ENCODE measurements around the gene UBE2M. TPM values are rescaled to one million over a fixed set of nuclear protein-coding genes. Genes with fewer than 3 reads are reported as not detected.
A peak's percentile ranks its signal among the peaks of the same experiment; 100 is the strongest.

UBE2M gene
- total RNA-seq, 1 experiment from 2014 or later, result 133 TPM

DNA sequence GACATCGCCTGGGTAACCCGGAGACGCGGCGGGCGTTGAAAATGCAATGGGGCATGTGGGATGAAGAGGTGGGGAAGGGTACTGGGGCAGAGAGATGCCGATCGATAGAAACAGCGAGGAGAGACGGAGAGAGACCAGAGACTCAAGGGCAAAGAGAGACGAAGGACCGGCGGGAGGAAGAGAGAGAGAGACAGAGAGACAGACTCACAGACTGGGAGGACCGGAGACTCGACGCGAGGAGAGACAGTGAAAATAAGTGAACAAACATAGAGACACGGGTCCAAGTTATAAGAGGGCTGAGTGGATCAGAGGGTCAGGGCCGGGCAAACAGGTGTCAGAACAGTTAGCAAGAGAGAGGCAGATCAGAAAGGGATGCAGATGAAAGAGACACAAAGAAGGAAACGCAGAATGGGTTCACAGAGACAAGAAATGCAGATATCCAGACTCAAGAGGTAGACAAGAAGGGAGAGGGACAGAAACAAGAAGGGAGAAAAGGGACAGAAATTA is 15.3 kb upstream of the UBE2M start:
- Histone ChIP-seq H3K4me1 (no peaks in the 10 kb centered on the region), H3K36me3 (ENCODE audit: control insufficient read depth, insufficient read depth, low read length) (no peaks in the 10 kb centered on the region), H3K27me3 (replicated peaks; ENCODE audit: control insufficient read depth, insufficient read depth, low read length) (no peaks in the 10 kb centered on the region), H3K4me3 (ENCODE audit: low read depth, low read length) (peak overlapping the region; percentile 67), H3K9me3 (no peaks in the 10 kb centered on the region)
- Mint-ChIP-seq H3K27me3 (ENCODE audit: insufficient read depth, unreplicated experiment) (no peaks in the 10 kb centered on the region), H3K9me3 (ENCODE audit: unreplicated experiment) (no peaks in the 10 kb centered on the region), H3K27ac (ENCODE audit: unreplicated experiment) (peak overlapping the region; percentile 98), H3K4me3 (ENCODE audit: unreplicated experiment) (peak overlapping the region; percentile 87), H3K36me3 (ENCODE audit: insufficient read depth, unreplicated experiment) (peaks cover 30% of the 10 kb centered on the region), H3K4me1 (ENCODE audit: low read depth, unreplicated experiment) (peaks cover 17% of the 10 kb centered on the region)
- CTCF ChIA-PET, result no interaction called here
- DNase-seq, result no peak
- POLR2A ChIA-PET, result no interaction called here
- no TSS peak for BruUV-seq (replicated peaks)
- TF ChIP-seq CTCF (IDR thresholded peaks at IDR 0.05; ENCODE audit: insufficient read depth in 1 of 2, low read depth in 1 of 2, low read length in 1 of 2, severe bottlenecking in 1 of 2, unreplicated experiment in 1 of 2), result no peak
- intact Hi-C loops (cut with micrococcal nuclease; ENCODE audit: unreplicated experiment), result loop anchor here (1.0 kb wide), 2 partner anchors 14 to 74 kb away; no protein-coding TSS in a partner anchor

- Mint-ChIP-seq H3K4me3 (ENCODE audit: unreplicated experiment) (peak within 1 kb of the TSS; percentile 87), H3K27me3 (ENCODE audit: insufficient read depth, unreplicated experiment) (no peaks in the 10 kb centered on the region), H3K27ac (ENCODE audit: unreplicated experiment) (peak within 1 kb of the TSS; percentile 98), H3K4me1 (ENCODE audit: low read depth, unreplicated experiment) (peaks cover 17% of the 10 kb centered on the region), H3K36me3 (ENCODE audit: insufficient read depth, unreplicated experiment) (peaks cover 37% of the 10 kb centered on the region), H3K9me3 (ENCODE audit: unreplicated experiment) (no peaks in the 10 kb centered on the region)
- Histone ChIP-seq H3K4me1 (no peaks in the 10 kb centered on the region), H3K36me3 (ENCODE audit: control insufficient read depth, insufficient read depth, low read length) (no peaks in the 10 kb centered on the region), H3K4me3 (ENCODE audit: low read depth, low read length) (peak within 1 kb of the TSS; percentile 67), H3K27me3 (replicated peaks; ENCODE audit: control insufficient read depth, insufficient read depth, low read length) (no peaks in the 10 kb centered on the region), H3K9me3 (no peaks in the 10 kb centered on the region)
- intact Hi-C loops (cut with micrococcal nuclease; ENCODE audit: unreplicated experiment), result loop anchor here (1.0 kb wide), 3 partner anchors 10 to 74 kb away; no protein-coding TSS in a partner anchor
- peak; percentile 99 to 100 for DNase-seq
- no TSS peak for BruUV-seq (replicated peaks)
- TF ChIP-seq CTCF (IDR thresholded peaks at IDR 0.05; ENCODE audit: insufficient read depth in 1 of 2, low read depth in 1 of 2, low read length in 1 of 2, severe bottlenecking in 1 of 2, unreplicated experiment in 1 of 2), result peak in 1 of 2 experiments; percentile 6
- ChIA-PET CTCF (no interaction called here), POLR2A (interaction anchor here (0.6 to 1.3 kb wide), 3 partner anchors 14 to 30 kb away, joined by 4 to 6 read pairs (median 5); no protein-coding TSS in a partner anchor)
These were observed 14.6 kb upstream of the UBE2M start, which contains the start of gene MZF1 for GRCh38 chr19:58572818-58573657. Gene MZF1, minus strand, starts transcription at chr19:58573335. Its CDS starts 1,946 bp downstream, at chr19:58571389.

DNA sequence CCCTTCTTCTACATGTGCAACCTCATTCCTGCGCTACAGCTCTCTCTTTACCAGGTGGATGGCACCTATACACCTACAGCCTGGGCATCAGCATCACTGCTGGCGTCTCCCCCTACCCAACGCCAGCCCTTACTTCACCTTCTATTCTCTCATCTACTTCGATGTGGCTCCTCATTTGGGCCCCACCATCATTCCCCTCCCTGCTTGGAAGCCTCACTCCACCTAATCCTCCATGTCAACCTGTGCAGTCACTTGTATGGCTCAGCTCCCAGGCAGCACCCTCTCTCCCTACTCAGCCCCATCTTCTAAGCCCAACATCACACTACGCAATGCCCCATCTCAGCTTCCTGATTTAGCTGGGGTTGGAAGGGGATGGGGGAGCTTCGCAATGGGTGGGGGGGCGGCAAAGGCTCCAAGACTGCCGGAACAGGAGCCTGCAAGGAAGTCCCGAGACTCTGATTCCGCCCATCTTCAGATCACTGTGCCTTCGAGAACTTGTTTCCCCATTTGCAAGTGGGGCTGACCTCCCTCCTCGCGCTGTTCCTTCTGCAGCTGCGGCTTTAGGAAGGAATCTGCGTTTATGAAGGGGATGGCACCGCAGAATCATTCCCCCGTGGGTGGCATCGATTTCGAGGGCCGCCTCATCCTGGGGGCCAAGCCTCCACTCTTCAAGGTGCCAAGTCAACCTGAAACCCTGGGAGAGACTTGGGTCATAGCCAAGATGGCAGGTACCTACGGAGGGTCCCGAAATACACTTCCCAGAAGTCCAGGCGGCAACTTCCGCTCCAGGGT is 13.8 kb upstream of the UBE2M start:
- no peak for DNase-seq
- Histone ChIP-seq H3K4me1 (no peaks in the 10 kb centered on the region), H3K9me3 (no peaks in the 10 kb centered on the region), H3K27me3 (replicated peaks; ENCODE audit: control insufficient read depth, insufficient read depth, low read length) (no peaks in the 10 kb centered on the region), H3K4me3 (ENCODE audit: low read depth, low read length) (peak overlapping the region; percentile 67), H3K36me3 (ENCODE audit: control insufficient read depth, insufficient read depth, low read length) (no peaks in the 10 kb centered on the region)
- H3K4me3 Mint-ChIP-seq (ENCODE audit: unreplicated experiment), result peak overlapping the region; percentile 87
- no peak for TF ChIP-seq CTCF (IDR thresholded peaks at IDR 0.05; ENCODE audit: insufficient read depth in 1 of 2, low read depth in 1 of 2, low read length in 1 of 2, severe bottlenecking in 1 of 2, unreplicated experiment in 1 of 2)
- H3K27me3 Mint-ChIP-seq (ENCODE audit: insufficient read depth, unreplicated experiment), result no peaks in the 10 kb centered on the region
- intact Hi-C loops (cut with micrococcal nuclease; ENCODE audit: unreplicated experiment), result loop anchor here (1.0 kb wide), 1 partner anchor 9 kb away; no protein-coding TSS in a partner anchor
- BruUV-seq (replicated peaks), result no TSS peak
- ChIA-PET CTCF (no interaction called here), POLR2A (interaction anchor here (1.3 kb wide), 1 partner anchor 13 kb away, joined by 5 read pairs; no protein-coding TSS in a partner anchor)
- peaks cover 17% of the 10 kb centered on the region for H3K4me1 Mint-ChIP-seq (ENCODE audit: low read depth, unreplicated experiment)
- peaks cover 39% of the 10 kb centered on the region for H3K36me3 Mint-ChIP-seq (ENCODE audit: insufficient read depth, unreplicated experiment)
- peak overlapping the region; percentile 98 for H3K27ac Mint-ChIP-seq (ENCODE audit: unreplicated experiment)
- no peaks in the 10 kb centered on the region for H3K9me3 Mint-ChIP-seq (ENCODE audit: unreplicated experiment)

All from Caco-2 (cell line).